NOMO-1 (cell line): ENCODE results near the gene IFIT1.
A peak's percentile ranks its signal among the peaks of the same experiment; 100 is the strongest.
"Not testable (repeated sequence)": the region's sequence is repeated elsewhere in the genome, so short reads cannot be mapped to it uniquely, and the experiment has no call there.

Source experiments
- DNase-seq, 2 experiments: peaks; one replicate each; lab custom pipeline; 2025; ENCODE audit not compliant: unreplicated experiment in 2 of 2; lab: John Stamatoyannopoulos, UW

Gene IFIT1

GRCh38 chr10:89428877-89429276, 36.5 kb downstream of the IFIT1 start:
- no peak for DNase-seq

- DNase-seq: no peak
These were observed 39.6 kb downstream of the IFIT1 start for GRCh38 chr10:89431977-89432376.

- DNase-seq: no peak
These were observed 46.1 kb downstream of the IFIT1 start for GRCh38 chr10:89438525-89438924.

GRCh38 chr10:89440226-89441009, 48.0 kb downstream of the IFIT1 start:
- no peak for DNase-seq

- DNase-seq: no peak
These were observed 49.9 kb downstream of the IFIT1 start for GRCh38 chr10:89442289-89442688.

- not testable (repeated sequence) for DNase-seq
These were observed 52.4 kb downstream of the IFIT1 start for GRCh38 chr10:89444819-89445218.

GRCh38 chr10:89450901-89451300, 58.5 kb downstream of the IFIT1 start:
- no peak for DNase-seq

GRCh38 chr10:89452193-89452592, 59.8 kb downstream of the IFIT1 start:
- no peak for DNase-seq

GRCh38 chr10:89454561-89455347, 62.3 kb downstream of the IFIT1 start:
- peak in 1 of 2 experiments; percentile 63 for DNase-seq
